Measurements from ENCODE around the gene RIC8A. TPM values are rescaled to one million over a fixed set of nuclear protein-coding genes. Genes with fewer than 3 reads are reported as not detected.
A peak's percentile ranks its signal among the peaks of the same experiment; 100 is the strongest.

The RIC8A gene
- total and polyA plus RNA-seq, 2 of the 13 experiments (the other 11 are each of a cell fraction or from before 2014, with no cell fraction given) = 62.1 to 63.8 TPM

DNA sequence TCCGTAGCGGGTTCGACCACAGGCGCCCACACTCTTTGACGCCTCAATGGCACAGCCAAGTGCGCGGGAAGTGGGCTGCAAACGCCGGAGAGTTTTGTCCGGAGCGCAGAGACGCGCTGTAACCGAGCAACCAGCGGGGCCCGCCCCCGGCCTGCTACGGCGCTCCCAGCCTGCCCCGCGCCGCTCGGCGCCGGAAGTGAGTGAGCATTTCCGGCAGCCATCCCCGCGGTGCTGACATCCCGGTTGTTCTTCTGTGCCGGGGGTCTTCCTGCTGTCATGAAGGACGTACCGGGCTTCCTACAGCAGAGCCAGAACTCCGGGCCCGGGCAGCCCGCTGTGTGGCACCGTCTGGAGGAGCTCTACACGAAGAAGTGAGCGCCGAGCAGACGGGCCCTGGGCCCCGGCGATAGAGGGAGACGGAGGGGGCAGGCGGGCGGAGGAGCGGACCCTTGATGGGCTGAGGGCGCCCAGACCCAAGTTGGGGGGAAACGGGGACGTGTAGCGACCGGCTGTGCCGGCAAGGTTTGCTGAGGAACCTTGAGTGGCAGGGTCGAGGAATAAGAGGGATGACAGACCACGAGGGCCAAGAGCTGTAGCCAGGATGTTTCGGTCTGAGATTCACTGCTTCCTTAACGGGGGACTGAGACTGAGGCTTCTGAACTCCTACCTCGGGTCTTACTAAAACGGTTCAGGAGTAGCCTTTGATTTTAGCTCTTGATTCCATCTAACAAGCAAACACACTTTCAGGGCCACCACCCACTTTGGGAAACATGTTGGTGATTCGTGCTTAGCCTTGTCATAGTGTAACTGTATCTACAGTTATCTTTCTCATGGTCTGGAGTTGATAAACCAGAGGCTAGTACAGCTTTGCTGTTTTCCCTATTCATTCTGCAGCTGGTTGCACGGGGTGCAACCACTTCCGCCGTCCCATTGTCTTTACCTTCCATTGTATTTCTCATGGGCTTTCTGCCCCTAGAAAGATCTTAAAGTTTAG, 29.6 kb downstream of the RIC8A start, which contains the start of gene PSMD13 (continued):
- TF ChIP-seq ZNF33B (CRISPR knock-in tag; IDR thresholded peaks at IDR 0.05) = no peak
- 0 out of 2 replicates have a peak, but pooled peaks have one; percentile 49 for TF ChIP-seq ZBTB34 (CRISPR knock-in tag; IDR thresholded peaks at IDR 0.05)
- no peak; the same call in 1 of the 2 replicates for TF ChIP-seq PRMT3 (CRISPR knock-in tag; IDR thresholded peaks at IDR 0.05; ENCODE audit: borderline replicate concordance, low read depth)
- no peak for TF ChIP-seq RBAK (CRISPR knock-in tag; IDR thresholded peaks at IDR 0.05)
- TF ChIP-seq RAD21 (CRISPR knock-in tag; IDR thresholded peaks at IDR 0.05) = 0 out of 2 replicates have a peak, but pooled peaks have one; percentile 27
- TF ChIP-seq ZNF468 (CRISPR knock-in tag; IDR thresholded peaks at IDR 0.05) = 0 out of 2 replicates have a peak, but pooled peaks have one; percentile 52
- no peak for TF ChIP-seq NCOR1 (IDR thresholded peaks at IDR 0.05; ENCODE audit: borderline replicate concordance, low read length)
- no peak for TF ChIP-seq CERS6 (CRISPR knock-in tag; IDR thresholded peaks at IDR 0.05)
- no peak for TF ChIP-seq PHB2 (IDR thresholded peaks at IDR 0.05; ENCODE audit: partially characterized antibody)
- no peak for TF ChIP-seq TAF15 (IDR thresholded peaks at IDR 0.05; ENCODE audit: low read depth, low read length, poor library complexity, severe bottlenecking)
- TF ChIP-seq, protein P1, sequence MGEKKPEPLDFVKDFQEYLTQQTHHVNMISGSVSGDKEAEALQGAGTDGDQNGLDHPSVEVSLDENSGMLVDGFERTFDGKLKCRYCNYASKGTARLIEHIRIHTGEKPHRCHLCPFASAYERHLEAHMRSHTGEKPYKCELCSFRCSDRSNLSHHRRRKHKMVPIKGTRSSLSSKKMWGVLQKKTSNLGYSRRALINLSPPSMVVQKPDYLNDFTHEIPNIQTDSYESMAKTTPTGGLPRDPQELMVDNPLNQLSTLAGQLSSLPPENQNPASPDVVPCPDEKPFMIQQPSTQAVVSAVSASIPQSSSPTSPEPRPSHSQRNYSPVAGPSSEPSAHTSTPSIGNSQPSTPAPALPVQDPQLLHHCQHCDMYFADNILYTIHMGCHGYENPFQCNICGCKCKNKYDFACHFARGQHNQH (CRISPR knock-in tag; IDR thresholded peaks at IDR 0.05) = peak; percentile 73; the same call in 1 of the 2 replicates
- TF ChIP-seq TBX3 (IDR thresholded peaks at IDR 0.05; ENCODE audit: borderline replicate concordance) = no peak
- peak; percentile 82 for TF ChIP-seq TGIF2 (CRISPR knock-in tag; IDR thresholded peaks at IDR 0.05)
- no peak for TF ChIP-seq ZNF562 (CRISPR knock-in tag; IDR thresholded peaks at IDR 0.05; ENCODE audit: borderline replicate concordance)
- TF ChIP-seq MIXL1 (CRISPR knock-in tag; IDR thresholded peaks at IDR 0.05) = 0 out of 2 replicates have a peak, but pooled peaks have one; percentile 32
- TF ChIP-seq DNMT1 (CRISPR knock-in tag; IDR thresholded peaks at IDR 0.05) = no peak
- TF ChIP-seq, protein P2, sequence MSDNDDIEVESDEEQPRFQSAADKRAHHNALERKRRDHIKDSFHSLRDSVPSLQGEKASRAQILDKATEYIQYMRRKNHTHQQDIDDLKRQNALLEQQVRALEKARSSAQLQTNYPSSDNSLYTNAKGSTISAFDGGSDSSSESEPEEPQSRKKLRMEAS (IDR thresholded peaks at IDR 0.05) = no peak
- no peak for TF ChIP-seq ZBTB20 (CRISPR knock-in tag; IDR thresholded peaks at IDR 0.05; ENCODE audit: borderline replicate concordance, low read depth)
- TF ChIP-seq BCL6 (CRISPR knock-in tag; IDR thresholded peaks at IDR 0.05) = 0 out of 2 replicates have a peak, but pooled peaks have one; percentile 21
- TF ChIP-seq SPEN (CRISPR knock-in tag; IDR thresholded peaks at IDR 0.05; ENCODE audit: low read depth) = peak; percentile 60; the same call in 1 of the 2 replicates
- TF ChIP-seq ATF6 (CRISPR knock-in tag; conservative IDR thresholded peaks at IDR 0.05) = no peak
